Breast epithelium (tissue), 4 donors: Measurements from ENCODE around the gene CACNA1B. TPM values are rescaled to one million over a fixed set of nuclear protein-coding genes. Genes with fewer than 3 reads are reported as not detected.

Source experiments
- DNase-seq, 2 donors: peaks; one replicate each; pipeline ENCODE4 v3.0.0-alpha.2; 2019; ENCODE audit warnings: low spot score in 2 of 2
- H3K27ac ChIP-seq, 2 donors: fragments of 200-600 bp; sonication (generic) in 1 of 2; one replicate each; pipeline ENCODE4 v1.5.1; 2016 to 2019; ENCODE audit warnings: mild to moderate bottlenecking in 1 of 2
- H3K27me3 ChIP-seq, 2 donors: fragments of 200-600 bp; sonication (generic) in 1 of 2; one replicate each; pipeline versions ENCODE4 v1.5.1 to v1.6.0; 2017 to 2019; ENCODE audit warnings: control low read depth in 1 of 2, mild to moderate bottlenecking in 1 of 2
- H3K36me3 ChIP-seq: fragments of 200-600 bp; one replicate; pipeline ENCODE4 v1.5.1; 2019
- H3K4me1 ChIP-seq, 2 donors: fragments of 200-600 bp; sonication (generic); one replicate each; pipeline ENCODE4 v1.5.1; 2016 to 2019; ENCODE audit warnings: control low read depth in 1 of 2
- H3K4me3 ChIP-seq, 3 donors: fragments of 200-600 bp; sonication (generic); 1 replicate in 2 of 3; 2 replicates in 1 of 3; pipeline ENCODE4 v1.5.1; 2016 to 2019; ENCODE audit warnings: mild to moderate bottlenecking in 3 of 3, moderate library complexity in 2 of 3
- H3K9me3 ChIP-seq, 2 donors: fragments of 200-600 bp; sonication (generic) in 1 of 2; one replicate each; pipeline ENCODE4 v1.5.1; 2016 to 2019; ENCODE audit warnings: control low read depth in 1 of 2
- POLR2A ChIP-seq: fragments of 450-650 bp; IDR thresholded peaks from one replicate; pipeline ENCODE4 v1.6.1; 2016; ENCODE audit warnings: antibody characterized with exemption, mild to moderate bottlenecking, moderate library complexity
- POLR2AphosphoS5 ChIP-seq, 3 donors: sonication (generic); formaldehyde crosslinking; IDR thresholded peaks; one replicate each; pipeline ENCODE4 v1.6.1; 2017; ENCODE audit warnings: antibody characterized with exemption in 3 of 3
- intact Hi-C: fragments of 100-400 bp; cut with DNase I; formaldehyde crosslinking; loops from one replicate; pipeline ENCODE4 v1.15.1; 2023; ENCODE audit warnings: low total_unique reads
- total RNA-seq, 3 donors: library from RNA; depleted of rRNA; stranded (reverse); fragments of >200 nt; gene quantifications; one replicate each; pipeline ENCODE4 v1.1.0, GENCODE V29; 2016
- TF ChIP-seq, protein P1 (sequence below), 3 donors: fragments of 450-650 bp; IDR thresholded peaks; one replicate each; pipeline ENCODE4 v1.5.1; 2016 to 2017; ENCODE audit warnings: antibody characterized with exemption in 3 of 3, mild to moderate bottlenecking in 3 of 3, moderate library complexity in 3 of 3

Gene CACNA1B
- total RNA-seq, 3 donors from 2014 or later = under 0.01 TPM; not detected in 2

DNA sequence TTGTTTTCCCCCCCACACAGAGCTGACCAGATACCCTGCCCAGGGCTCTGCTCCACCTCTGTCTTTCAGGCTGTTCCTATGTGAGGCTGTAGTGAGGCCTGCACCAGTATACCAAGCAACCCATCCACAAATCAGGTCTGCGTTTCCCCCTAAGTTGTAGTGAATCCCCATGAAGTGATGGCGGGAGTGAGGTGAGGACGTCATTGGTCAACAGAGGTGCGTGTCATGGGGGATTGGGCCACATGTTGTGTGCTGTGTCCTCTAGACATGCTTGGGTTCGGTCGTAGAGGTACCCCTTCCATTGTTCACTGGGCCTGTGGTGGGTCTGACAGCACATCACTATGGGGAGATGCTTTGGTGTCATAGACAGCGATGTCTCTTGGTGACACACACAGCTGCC lies 184.6 kb downstream of the CACNA1B start:
- H3K9me3 ChIP-seq = no peaks in the 10 kb centered on the region
- intact Hi-C loops = no loop called here
- no peak for TF ChIP-seq POLR2AphosphoS5 (IDR thresholded peaks at IDR 0.05)
- TF ChIP-seq, protein P1, sequence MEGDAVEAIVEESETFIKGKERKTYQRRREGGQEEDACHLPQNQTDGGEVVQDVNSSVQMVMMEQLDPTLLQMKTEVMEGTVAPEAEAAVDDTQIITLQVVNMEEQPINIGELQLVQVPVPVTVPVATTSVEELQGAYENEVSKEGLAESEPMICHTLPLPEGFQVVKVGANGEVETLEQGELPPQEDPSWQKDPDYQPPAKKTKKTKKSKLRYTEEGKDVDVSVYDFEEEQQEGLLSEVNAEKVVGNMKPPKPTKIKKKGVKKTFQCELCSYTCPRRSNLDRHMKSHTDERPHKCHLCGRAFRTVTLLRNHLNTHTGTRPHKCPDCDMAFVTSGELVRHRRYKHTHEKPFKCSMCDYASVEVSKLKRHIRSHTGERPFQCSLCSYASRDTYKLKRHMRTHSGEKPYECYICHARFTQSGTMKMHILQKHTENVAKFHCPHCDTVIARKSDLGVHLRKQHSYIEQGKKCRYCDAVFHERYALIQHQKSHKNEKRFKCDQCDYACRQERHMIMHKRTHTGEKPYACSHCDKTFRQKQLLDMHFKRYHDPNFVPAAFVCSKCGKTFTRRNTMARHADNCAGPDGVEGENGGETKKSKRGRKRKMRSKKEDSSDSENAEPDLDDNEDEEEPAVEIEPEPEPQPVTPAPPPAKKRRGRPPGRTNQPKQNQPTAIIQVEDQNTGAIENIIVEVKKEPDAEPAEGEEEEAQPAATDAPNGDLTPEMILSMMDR (IDR thresholded peaks at IDR 0.05) = no peak
- TF ChIP-seq POLR2A = no peak
- peaks cover 0 to 11% of the 10 kb centered on the region in 2 donors for H3K27me3 ChIP-seq
- no peak overlapping the region for H3K27ac ChIP-seq
- H3K36me3 ChIP-seq = no peaks in the 10 kb centered on the region
- H3K4me1 ChIP-seq = no peaks in the 10 kb centered on the region
- no peak overlapping the region for H3K4me3 ChIP-seq
- peak in 1 of 2 donors; percentile 40 for DNase-seq

DNA sequence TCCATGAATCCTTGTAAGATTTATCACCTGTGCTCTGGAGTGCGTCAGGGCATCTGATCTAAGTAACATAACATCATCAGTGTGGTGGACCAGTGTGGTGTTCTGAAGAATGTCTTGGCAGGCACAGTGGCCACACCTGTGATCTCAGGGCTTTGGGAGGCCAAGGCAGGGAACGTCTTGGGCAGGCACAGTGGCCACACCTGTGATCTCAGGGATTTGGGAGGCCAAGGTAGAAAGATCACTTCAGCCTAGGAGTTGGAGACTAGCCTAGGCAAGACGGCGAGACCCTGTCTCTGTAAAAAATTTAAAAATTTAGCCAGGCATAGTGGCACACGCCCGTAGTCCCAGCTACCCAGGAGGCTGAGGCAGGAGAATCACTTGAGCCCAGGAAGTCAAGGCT lies 185.5 kb downstream of the CACNA1B start:
- H3K4me1 ChIP-seq = no peaks in the 10 kb centered on the region
- no peak overlapping the region for H3K4me3 ChIP-seq
- peaks cover 0 to 11% of the 10 kb centered on the region in 2 donors for H3K27me3 ChIP-seq
- H3K9me3 ChIP-seq = no peaks in the 10 kb centered on the region
- H3K27ac ChIP-seq = no peak overlapping the region
- TF ChIP-seq POLR2A = no peak
- TF ChIP-seq POLR2AphosphoS5 (IDR thresholded peaks at IDR 0.05) = no peak
- TF ChIP-seq, protein P1 (IDR thresholded peaks at IDR 0.05) = no peak
- no peaks in the 10 kb centered on the region for H3K36me3 ChIP-seq
- no peak for DNase-seq
- intact Hi-C loops = no loop called here

DNA sequence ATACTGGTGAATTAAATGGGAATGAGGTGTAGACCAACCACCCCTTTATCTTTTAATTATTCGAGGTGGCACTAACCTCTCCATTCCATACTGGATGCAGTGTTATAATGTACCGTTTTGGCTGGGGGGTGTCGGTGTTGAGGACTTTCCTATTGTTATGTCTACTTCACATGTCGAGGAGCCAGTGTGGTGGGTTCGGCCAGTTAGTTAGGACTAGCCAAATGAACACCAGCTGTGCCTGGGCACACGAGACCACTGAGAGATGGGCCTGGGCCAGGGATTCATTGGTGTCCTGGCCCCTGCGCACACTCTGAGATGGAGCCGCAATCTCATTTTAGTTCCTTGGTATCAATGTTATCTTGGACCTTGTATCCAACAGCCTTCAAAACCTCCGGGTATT lies 186.2 kb downstream of the CACNA1B start:
- Histone ChIP-seq H3K4me3 (no peak overlapping the region), H3K9me3 (no peaks in the 10 kb centered on the region), H3K27me3 (peaks cover 0 to 11% of the 10 kb centered on the region in 2 donors), H3K36me3 (no peaks in the 10 kb centered on the region), H3K4me1 (no peaks in the 10 kb centered on the region), H3K27ac (no peak overlapping the region)
- intact Hi-C loops = no loop called here
- TF ChIP-seq POLR2A = no peak
- TF ChIP-seq, protein P1 (IDR thresholded peaks at IDR 0.05) = no peak
- no peak for TF ChIP-seq POLR2AphosphoS5 (IDR thresholded peaks at IDR 0.05)
- peak in 1 of 2 donors; percentile 45 for DNase-seq

DNA sequence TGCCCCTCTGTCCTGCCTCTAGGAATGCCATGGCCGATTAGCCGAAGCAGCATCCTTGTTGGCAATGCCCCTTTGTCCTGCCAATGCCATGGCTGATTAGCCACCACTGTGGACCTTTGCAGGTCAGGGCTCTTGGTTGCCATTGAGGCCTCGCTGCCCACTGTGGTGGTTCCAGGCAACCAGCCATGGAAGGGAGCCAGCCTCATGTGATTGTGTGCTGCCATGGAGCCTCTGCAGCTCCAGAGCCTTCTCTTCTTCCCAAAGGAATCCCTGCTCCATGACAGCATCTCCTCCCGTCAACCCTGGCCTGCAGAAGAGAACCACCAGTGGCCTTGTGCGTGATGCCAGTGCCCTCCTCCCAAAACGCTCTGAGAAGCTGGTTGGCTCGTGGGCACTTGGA lies 187.0 kb downstream of the CACNA1B start:
- no peak overlapping the region for H3K27ac ChIP-seq
- no peaks in the 10 kb centered on the region for H3K9me3 ChIP-seq
- peaks cover 0 to 11% of the 10 kb centered on the region in 2 donors for H3K27me3 ChIP-seq
- TF ChIP-seq, protein P1 (IDR thresholded peaks at IDR 0.05) = no peak
- TF ChIP-seq POLR2AphosphoS5 (IDR thresholded peaks at IDR 0.05) = no peak
- no peak for TF ChIP-seq POLR2A
- no peaks in the 10 kb centered on the region for H3K36me3 ChIP-seq
- H3K4me3 ChIP-seq = no peak overlapping the region
- peak; percentile 8 to 38 for DNase-seq
- no peaks in the 10 kb centered on the region for H3K4me1 ChIP-seq
- intact Hi-C loops = no loop called here

GRCh38 chr9:138065287-138065686 lies 187.7 kb downstream of the CACNA1B start:
- Histone ChIP-seq H3K9me3 (no peaks in the 10 kb centered on the region), H3K27me3 (peaks cover 0 to 11% of the 10 kb centered on the region in 2 donors), H3K36me3 (no peaks in the 10 kb centered on the region), H3K4me3 (no peak overlapping the region), H3K27ac (no peak overlapping the region), H3K4me1 (no peaks in the 10 kb centered on the region)
- intact Hi-C loops = no loop called here
- peak; percentile 15 to 24 for DNase-seq
- TF ChIP-seq POLR2A (no peak), POLR2AphosphoS5 (IDR thresholded peaks at IDR 0.05) (no peak)
- TF ChIP-seq, protein P1 (IDR thresholded peaks at IDR 0.05) = no peak
